ENCODE measurements around the gene CRACR2B.

CRACR2B gene

DNA sequence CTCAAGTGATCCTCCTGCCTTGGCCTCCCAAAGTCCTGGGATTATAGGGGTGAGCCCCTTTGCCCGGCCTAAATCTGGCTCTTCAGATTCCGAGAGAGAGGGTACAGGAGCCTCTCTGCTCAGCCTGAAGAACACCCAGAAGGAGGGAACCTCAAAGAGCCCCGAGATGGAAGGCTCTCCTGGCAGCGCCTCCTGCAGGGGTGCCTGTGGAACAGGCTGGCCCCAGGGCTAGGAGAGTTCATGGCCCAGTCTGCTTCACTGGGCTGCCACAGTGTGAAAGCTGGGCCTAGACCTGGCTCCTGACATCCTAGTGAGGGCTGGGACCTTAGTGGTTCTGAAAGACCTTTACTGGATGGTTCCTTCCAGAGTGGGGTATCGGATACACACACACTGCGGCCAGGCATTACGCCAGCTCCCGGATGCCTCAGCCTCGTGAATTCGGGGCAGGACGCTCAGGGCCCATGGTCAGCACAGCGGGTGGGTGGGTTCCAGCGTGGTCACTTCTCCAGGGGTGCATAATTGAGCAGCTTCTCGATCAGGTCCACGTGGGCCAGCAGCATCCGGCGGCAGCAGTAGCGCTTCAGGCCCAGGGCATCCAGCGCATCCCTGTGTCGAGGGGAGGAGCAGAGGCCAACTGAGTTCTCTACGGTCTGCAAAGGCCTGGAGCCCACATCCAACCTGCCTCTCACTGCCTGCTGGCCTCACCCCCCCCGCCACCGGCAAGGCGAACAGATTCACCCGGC lies 12.3 kb downstream of the CRACR2B start:
- DNase-seq, result no peak

DNA sequence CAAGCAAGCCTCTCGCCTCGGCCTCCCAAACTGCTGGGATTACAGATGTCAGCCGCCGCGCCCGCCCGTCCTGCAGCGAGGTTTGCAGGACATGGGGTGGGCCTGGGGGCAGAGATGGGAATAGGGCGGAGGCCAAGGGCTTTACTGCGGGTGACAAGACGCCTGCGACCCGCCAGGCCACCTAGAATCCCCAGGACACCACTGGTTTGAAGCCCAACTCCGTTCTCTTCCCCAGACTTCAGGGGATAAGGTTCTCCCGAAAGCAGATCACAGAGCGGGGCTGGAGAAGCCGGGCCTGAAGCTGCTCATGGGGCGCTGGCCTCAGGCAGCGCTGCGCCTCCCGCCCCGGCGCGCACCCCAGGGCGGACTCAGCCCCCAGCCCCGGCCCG lies 14.3 kb downstream of the CRACR2B start:
- DNase-seq, result no peak

- peak; percentile 90 for DNase-seq
Measured at GRCh38 chr11:842370-843002, 14.8 kb downstream of the CRACR2B start, which contains the start of the genes POLR2L and TSPAN4. TSS of gene POLR2L (minus strand) at chr11:842529. CDS start at chr11:842508, 21 bp downstream. TSS of gene TSPAN4 (plus strand) at chr11:842852. CDS start at chr11:850305, 7,453 bp downstream.

GRCh38 chr11:843086-843734 lies 15.5 kb downstream of the CRACR2B start:
- no peak for DNase-seq

DNA sequence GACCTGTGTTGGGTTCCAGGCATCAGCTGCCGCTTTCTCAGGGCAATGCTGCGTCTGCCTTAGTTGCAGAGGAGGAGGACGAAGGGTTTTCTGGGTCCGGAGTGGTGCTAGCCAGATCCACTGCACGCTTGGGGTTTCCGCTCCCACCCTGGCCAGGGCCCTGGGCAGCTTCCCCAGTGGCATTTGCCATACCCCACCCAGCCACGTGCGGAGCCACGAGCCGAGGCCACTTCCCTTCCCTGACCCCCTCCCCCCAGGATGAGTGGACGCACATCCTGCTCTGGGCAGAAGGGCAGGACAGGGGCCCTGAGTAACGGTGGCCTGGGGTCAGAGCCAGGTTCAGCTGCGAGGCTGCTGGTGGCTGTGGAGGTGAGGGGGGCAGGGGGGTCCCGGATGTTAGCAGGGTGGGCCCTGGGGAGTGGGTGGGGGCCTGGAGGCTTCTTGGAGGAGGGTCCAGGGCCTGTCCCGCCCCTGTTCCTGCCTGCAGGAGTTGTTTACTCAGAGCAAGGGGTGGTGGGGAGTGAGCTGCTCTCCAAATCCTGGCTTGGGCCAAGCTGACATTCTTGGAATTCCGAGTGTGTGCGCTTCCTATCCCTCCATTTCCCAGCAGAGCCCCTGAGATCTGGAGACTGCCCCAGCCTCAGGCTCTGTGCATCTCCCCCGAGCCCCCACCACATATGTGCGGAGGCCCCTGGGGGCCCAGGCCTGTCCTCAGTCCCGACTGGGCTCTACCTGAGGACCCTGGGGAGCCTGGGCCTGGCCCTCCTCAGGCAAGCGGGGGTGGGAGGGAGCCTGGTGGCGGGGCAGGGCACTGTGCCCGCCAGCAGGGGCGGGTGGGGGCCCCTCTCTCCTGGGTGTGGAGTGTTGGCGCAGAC lies 16.3 kb downstream of the CRACR2B start:
- DNase-seq, result no peak

DNA sequence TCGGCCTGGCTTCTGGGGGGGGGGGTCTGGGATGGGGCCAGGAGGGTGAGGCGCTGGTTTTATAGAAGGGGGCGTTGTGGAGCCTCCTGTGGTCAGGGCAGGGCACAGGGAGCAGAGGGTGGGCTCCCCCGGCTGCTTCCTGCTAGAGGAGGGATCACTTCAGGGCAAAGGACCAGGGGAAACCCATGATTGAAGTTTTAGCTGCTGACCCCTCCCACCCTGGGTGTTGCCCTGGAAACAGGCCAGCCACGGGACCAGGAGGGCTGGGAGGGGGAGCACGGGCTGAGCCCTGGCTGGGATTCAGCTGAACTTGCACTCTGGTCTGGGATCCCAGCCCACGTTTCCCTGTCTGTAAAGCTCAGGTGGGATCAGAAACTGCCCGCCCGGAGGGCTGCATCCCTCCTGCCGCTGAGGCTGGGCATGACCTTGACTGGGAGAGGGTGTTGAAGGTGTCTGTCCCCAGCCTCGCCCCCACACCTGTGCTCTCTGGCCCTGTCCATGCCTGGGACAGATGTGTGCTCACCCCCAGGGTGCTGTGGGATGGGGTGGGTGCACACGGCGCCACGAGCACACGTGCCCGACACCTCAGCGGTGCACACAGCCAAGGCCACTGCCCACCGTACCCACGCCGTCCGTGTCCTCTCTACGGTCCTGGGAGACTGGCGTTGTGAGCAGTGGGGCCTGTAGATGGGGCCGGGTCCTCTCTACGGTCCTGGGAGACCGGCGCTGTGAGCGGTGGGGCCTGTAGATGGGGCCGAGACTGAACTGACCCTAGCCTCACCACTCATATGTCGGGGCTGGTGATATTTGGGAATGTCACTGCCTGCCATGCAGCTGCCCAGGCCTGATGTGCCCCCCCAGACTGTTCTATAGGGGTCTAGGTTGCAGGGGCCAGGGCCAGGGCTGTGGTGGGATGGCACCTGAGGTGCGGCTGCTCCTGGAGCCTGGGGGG lies 17.2 kb downstream of the CRACR2B start:
- no peak for DNase-seq

DNA sequence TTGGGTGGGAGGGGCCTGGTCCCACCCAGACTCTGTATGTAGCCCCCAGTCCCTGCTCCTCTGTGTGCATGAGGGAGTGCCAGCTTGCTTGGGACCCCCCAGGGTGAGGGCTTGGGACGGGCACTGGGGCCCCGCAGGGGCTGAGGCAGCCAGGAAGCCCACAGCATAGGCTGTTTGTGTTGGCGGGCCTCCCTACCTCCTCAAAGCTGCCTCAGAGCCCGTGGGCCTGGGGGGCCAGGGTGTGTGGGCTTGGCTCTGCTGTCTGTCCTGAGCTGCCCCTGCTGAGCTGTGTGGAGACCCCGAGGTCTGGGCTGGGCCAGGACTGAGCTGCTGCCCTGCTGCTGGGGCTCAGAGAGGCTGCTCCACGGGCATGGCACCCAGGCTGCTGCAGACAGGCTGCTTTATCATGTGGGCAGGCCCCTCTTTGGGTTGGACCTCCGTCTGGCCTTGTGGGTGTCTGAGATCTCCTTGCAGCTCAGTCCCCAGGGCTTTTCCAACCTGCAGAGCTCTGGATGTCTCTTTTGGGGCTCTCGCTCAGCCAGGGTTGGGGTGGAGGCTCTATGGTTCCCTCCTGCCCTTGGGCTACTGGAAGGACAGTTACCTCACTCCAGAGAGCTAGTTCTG lies 18.3 kb downstream of the CRACR2B start:
- DNase-seq, result no peak

- DNase-seq, result no peak
Measured at GRCh38 chr11:846496-847098, 18.9 kb downstream of the CRACR2B start.

- DNase-seq, result no peak
Measured at GRCh38 chr11:847876-848275, 20.2 kb downstream of the CRACR2B start.

DNA sequence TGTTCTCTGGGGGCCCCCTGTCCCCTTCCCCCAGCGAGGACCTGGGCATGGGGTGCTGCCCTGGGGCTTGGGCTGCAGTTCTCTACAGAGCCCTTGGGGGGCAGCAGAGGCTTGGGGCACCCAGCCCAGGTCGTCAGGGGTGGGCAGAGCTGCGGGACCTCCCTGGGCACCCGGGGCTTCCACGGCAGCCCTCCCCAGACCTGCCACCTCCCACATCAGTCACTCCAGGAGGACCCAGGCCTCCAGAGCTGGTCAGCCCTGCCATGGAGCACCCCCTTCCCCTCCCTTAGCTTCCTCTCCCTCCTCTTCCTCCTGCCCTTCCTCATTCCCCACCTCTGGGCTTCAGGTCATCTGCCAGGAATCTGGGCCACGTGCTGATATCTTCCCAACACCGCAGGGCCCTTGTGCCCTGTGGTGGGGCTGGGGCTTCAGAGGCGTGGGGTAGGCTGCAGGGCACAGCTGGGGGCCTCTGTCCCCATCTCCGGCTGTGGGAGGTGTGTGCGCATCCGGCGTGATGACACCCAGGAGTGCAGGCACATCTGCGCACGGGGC lies 20.7 kb downstream of the CRACR2B start:
- DNase-seq, result peak; percentile 72

- no peak for DNase-seq
Measured at GRCh38 chr11:849104-849824, 21.5 kb downstream of the CRACR2B start.

DNA sequence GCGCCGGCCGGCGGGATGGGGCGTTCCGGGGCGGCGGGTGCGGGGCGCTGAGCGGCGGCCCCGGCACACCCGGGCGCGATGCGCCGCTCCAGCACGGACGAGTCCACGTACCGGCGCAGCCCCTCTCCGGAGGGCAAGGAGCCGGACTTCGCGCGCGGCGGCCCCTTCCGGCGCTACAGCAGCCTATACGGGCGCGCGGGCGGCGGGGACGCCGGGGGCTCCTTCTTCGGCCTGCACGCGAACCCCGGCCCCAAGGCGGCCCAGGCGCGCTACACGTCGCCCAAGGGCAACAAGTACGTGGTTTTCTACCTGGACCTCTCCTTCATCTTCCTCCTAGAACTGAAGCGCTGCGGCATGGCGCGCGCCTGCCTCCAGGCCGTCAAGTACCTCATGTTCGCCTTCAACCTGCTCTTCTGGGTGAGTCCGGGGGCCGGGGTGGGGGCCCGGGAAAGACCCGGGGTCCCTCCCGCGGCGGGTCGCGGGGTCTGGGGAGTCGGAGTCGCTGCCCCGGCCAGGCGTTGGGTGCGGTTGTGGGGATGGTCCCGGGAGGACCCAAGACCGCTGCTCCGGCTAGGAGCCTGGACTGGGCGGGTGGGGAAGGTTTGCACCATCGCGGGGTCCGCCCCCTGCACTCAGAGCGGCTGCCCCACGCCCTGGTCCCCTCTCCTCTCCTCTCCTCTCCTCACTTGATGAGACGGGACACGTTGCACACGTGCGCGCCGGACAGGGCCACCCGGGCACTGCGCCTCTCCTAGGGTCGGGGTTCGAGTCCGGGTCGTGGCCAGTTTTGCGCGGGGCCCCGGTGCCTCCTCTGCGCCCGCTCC lies 22.4 kb downstream of the CRACR2B start:
- DNase-seq, result no peak

- DNase-seq, result no peak
Measured at GRCh38 chr11:850775-851763, 23.4 kb downstream of the CRACR2B start.

DNA sequence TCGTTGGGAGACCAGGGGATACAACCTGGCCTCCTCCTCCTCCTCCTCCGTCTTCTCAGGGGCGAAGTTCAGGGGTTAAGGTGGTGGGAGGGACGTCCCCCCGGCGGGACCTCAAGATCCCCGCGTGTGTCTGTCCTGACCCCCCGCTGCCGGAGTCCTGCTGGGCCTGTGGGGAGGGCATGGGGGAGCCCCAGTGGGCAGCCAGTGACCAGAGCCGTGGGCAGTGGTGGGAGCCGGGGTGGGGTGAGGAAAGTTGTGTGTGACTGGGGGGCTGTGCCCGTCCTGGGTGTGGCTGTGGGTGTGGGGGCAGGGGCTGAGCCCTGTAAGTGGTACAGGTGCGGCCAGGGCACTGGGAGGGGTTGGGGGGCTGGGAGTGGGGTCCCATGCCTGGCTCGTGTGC lies 25.0 kb downstream of the CRACR2B start:
- no peak for DNase-seq

DNA sequence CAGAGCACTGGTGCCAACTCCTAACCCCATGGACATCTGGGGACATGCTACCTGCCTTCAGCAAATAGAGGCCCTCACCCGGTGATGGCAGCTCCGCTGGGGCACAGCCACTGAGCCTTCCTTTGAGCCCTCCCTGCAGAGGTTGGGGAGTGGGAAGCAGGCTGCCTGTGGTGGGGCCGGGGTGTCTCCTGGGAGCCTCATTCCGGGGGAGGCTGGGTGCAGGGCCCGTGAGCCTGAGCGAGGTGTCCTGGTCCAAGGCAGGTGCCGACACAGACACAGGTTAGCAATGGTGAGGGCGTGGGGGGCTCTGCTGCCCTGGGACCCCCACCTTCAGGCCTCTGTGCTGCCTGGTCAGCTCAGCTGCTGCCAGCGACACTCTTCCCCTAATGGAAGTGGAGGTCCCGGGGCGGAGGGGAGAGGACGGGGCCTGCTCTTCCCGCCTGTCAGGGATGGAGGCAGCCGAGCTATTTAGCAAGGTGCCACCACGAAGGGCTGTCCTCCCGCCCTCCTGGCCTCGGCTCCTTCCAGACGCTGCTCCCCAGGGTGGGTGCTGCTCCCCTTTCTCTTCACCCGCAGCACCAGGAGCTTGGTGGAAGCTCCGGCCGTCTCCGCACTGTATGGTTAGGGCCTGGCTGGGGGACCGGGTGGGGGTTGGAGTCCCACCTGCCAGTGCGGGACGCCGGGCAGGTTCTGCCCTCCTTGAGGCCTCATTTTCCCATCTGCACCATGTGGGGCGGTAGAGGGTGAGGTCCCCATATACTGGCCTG lies 26.1 kb downstream of the CRACR2B start:
- no peak for DNase-seq

- DNase-seq, result no peak
Measured at GRCh38 chr11:854601-855329, 27.0 kb downstream of the CRACR2B start.
